ENCODE data around the gene PIEZO1.

- no peak for TF ChIP-seq POLR2AphosphoS5 (IDR thresholded peaks at IDR 0.05; ENCODE audit: borderline replicate concordance, low read depth, low read length)
- TF ChIP-seq EZH2 (IDR thresholded peaks at IDR 0.05) = no peak
- no peak for TF ChIP-seq FOXP2 (optimal IDR thresholded peaks at IDR 0.05; ENCODE audit: control extremely low read depth, extremely low read length, insufficient read depth)
Measured at GRCh38 chr16:88688013-88688778, 96.8 kb downstream of the PIEZO1 start.

All from SK-N-MC (cell line).